HG03103 (cell line): ENCODE measurements around the gene A4GALT.
"Not testable (repeated sequence)": the region's sequence is repeated elsewhere in the genome, so short reads cannot be mapped to it uniquely, and the experiment has no call there.

Experiments
- ATAC-seq: cut with Tn5 transposase; IDR thresholded peaks from one replicate; pipeline ENCODE4 v1.9.1; 2021; ENCODE audit warnings: low read depth; ENCODE audit not compliant: unreplicated experiment

The A4GALT gene

DNA sequence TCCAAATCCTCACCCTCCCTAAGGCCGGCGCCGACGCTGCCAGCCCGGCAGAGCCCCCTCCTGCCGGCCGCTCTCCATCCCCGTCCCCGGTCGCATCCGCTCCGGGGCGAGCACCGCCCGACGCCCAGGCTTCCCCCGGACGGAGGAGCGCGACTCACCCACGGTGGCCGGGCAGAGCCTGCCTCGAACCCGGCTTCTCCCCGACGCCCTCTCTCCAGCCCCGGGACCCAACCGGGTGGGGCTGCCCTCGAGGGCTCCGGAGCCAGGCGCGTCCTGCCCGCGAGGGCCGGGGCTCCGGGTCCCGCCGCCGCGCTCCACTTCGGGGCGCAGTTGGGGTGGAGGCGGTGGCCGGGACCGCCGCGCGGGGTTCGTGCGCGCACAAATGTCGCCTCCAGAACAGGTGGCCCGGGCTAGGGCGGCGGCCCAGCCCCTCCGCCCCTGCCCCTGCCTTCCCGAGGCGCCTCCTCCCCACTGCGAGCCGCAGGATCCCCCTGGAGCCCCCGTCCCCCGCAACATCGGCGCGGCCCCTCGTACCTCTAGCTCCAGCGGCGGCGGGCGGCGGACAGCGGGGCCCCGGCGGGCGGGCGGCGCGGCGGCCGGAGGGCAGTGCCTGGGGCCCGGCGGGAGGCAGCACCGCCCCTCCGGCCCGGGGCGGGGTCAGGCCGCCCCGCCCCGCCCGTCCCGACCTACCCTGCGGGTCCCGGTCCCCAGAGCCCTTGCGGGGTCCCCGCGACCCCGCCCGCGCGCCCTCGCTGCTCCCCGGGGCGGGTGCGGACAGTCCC, at the start of gene A4GALT:
Gene A4GALT (minus strand): TSS at position 608 of the 782 bp plus-strand sequence. CDS start 26,919 bp downstream, outside the sequence.
- no peak for ATAC-seq

- ATAC-seq, result no peak
Observed at GRCh38 chr22:42770448-42770726, 49.7 kb upstream of the A4GALT start.

- ATAC-seq, result no peak
Observed at GRCh38 chr22:42769574-42770447, 49.1 kb upstream of the A4GALT start.

- no peak for ATAC-seq
Observed at GRCh38 chr22:42769238-42769573, 48.5 kb upstream of the A4GALT start.

- no peak for ATAC-seq
Observed at GRCh38 chr22:42768385-42769035, 47.8 kb upstream of the A4GALT start.

- ATAC-seq, result no peak
Observed at GRCh38 chr22:42766860-42767259, 46.2 kb upstream of the A4GALT start.

- ATAC-seq, result no peak
Observed at GRCh38 chr22:42764895-42765363, 44.3 kb upstream of the A4GALT start.

DNA sequence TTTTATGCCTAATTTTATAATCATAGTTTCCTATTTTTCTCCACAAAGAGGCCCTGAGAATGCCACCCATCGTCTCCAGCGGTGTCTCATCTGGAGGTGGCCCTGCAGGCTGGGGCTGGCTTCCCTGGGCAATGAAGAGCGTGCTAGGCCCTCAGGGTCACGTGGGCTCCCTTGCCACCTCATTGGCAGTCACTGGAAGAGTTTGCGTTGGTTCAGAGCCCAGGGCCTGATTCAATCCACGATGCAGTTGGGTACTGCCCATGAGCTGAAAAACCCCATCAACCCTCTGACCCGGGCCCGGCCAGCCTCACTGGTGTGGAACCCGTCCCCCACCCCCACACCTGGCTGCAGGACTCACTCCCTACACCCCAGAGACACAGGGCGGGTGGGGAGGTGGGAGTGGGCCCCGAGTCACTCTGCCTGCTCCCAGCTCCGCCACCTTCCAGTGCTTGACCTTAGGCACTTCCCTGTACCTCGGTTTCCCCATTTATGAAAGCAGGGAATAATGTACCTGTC, 43.4 kb upstream of the A4GALT start:
- ATAC-seq, result no peak

DNA sequence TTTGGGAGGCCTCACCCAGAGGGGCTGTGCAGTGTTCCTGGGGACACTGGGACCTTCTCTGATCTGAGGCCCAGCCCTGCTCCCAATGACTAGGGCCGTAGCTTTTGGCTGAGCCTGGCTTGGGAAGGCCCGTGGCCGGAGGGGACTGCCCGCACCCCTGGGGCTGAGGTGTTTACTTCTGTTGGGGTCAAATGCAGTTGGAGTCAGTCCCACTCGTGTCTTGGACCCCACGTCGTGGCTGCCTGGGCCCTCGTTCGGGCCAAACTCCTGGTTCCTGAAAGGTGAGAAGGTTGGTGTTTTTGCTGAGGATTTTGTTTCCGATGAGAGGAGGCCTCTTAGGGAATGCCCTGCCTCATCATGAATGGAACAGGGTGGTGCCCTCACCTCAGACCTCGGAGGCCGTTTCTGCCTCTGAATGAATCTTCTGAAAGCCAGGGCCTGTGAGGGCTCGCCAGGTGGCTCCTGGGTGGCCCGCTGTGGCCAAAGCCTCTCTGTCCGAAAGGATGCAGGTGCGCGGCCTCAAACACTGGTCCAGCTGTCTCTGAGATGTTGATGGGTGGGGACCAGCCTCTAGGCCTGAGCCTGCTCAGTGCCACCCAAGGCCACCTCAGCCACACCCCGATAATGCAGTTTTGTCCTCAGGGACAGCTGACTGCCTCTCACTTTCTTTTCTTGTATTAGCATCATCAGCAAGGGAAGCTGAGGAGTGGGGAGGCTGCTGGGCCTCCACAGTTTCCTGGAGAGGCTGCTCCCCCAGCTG, 40.3 kb upstream of the A4GALT start:
- ATAC-seq, result no peak

DNA sequence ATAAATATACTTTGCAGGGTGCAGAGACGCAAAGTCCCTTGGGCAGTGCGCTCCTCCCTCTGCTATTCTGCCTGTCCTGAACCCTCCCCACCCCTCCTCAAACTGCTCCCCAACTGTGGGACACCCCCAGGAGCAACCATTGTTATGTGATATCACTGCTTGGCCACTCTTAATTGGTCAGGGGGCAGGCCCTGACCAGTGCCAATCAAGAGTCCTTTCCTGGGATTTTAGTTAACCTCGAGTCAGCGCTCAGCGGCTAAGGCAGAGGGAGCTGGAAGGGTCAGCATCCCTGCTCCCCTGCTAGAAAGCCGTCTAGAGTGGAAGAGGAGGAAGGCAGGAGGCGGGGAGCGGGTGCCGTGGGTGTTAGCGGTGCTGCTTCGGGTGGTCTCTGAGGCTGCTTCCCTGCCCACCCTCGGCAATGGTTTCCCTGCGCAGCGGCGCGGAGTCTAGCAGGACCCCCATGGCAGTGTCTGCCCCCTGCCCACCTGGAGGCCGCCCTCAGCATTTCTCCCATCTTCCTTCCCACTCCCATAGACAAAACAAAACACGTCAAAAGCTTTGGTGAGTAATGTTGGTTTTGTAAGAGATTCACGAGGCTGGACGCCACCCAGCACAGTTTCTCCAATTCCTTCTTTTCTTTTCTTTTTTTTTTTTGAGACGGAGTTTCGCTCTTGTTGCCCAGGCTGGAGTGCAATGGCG, 38.4 kb upstream of the A4GALT start:
- no peak for ATAC-seq

DNA sequence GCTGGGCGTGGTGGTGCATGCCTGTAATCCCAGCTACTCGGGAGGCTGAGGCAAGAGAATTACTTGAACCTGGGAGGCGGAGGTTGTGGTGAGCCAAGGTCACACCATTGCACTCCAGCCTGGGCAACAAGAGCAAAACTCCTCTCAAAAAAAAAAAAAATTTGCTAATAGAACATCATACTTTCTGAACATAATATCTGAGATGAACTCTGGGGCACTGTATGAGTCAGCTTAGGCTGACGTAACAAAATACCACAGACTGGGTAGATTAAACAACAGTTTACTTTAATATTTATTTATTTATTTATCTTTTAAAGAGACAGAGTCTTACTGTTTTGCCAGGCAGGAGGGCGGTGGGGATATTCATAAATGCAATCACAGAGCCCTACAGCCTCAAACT, 34.9 kb upstream of the A4GALT start:
- not testable (repeated sequence) for ATAC-seq

GRCh38 chr22:42755121-42755520, 34.5 kb upstream of the A4GALT start:
- not testable (repeated sequence) for ATAC-seq

- ATAC-seq, result no peak
Observed at GRCh38 chr22:42754658-42755057, 34.0 kb upstream of the A4GALT start.

GRCh38 chr22:42752912-42753311, 32.2 kb upstream of the A4GALT start:
- no peak for ATAC-seq

DNA sequence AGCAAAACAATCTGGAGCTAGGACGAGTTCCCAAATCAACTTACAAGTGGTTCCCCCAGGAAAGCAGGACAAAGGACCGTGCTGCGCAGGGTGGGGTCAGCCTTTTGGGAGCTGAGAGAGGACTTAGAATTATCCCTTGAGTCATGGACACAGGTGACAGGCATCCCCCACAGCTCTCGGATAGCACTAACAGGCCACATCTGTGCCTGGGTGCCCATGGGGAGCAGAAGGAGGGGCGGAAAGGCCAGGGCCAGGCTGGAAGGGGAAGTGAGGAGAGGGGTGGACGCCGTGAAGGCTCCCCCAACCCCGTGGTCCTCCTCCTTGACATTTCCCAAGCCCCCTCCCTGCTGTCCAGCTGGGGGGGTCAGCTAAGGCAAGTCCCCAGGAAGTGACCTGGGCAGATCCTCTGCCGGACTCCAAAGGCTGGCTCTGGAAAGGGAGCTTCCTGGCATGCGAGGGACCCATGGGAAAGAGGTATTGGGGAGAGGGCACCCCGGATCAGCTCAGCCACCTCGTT, 31.6 kb upstream of the A4GALT start:
- ATAC-seq, result no peak

DNA sequence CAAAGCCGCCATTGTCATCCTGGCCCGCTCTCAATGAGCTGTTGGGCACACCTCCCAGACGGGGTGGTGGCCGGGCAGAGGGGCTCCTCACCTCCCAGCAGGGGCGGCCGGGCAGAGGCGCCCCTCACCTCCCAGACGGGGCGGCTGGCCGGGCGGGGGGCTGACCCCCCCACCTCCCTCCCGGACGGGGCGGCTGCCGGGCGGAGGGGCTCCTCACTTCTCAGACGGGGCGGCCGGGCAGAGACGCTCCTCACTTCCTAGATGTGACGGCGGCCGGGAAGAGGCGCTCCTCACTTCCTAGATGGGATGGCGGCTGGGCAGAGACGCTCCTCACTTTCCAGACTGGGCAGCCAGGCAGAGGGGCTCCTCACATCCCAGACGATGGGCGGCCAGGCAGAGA, 29.8 kb upstream of the A4GALT start:
- ATAC-seq, result not testable (repeated sequence)

DNA sequence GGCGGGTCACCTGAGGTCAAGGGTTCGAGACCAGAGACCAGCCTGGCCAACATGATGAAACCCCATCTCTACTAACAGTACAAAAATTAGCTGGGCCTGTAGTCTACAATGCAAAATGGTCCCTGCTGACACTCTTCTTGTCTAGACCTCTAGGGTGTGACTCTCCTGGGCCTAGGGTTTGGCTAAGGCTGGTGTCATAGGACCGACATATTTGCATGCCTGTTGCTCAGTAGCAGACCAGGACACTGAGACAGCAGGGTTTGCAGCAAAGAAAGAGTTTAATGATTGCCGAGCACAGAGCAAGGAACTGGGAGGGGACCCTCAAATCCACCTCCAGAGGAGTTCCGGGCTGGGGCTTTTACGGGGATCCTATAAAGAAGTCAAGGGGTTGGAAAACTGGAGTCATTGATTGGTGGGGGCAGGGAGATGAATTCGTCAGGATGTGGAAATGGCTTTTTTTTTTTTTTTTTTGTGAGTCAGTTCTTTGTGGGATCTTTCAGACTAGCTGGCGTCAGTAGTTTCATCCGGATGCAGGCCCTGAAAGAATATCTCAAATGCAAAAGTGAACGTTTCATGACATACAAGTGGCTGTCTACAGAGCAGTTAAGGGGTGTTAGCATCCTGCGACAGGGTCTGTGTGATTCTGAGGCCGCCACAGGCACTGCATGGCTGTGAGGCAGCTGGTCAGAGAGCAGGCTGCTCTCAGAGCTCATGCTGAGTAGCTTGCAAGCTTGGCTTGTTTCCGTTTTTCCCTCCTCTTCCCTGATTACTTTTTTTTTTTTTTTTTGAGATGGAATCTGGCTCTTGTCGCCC, 27.2 kb upstream of the A4GALT start:
- ATAC-seq, result no peak

DNA sequence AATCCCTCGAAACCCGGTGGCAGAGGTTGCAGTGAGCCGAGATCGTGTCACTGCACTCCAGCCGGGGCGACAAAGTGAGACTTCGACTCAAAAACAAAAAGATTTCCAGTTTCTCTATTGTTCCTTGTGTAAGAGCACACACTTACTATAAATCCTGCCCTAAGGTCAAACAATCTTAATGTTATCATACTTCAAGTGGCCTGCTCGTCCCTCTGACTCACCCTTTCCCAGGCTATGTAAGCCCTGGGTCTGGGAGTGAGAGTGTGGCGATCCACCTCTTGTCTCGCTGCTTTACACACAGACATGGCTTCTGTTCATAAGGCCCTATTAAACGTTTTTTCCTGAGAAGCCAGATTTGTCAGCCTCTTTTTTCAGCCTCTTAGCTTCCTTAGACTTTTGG, 24.4 kb upstream of the A4GALT start:
- no peak for ATAC-seq

GRCh38 chr22:42743501-42743991, 22.9 kb upstream of the A4GALT start:
- ATAC-seq, result no peak
